Brain pericyte (primary cell): Measurements from ENCODE around the gene NEK2.
"Not testable (repeated sequence)": the region's sequence is repeated elsewhere in the genome, so short reads cannot be mapped to it uniquely, and the experiment has no call there.

Source experiments
- DNase-seq: peaks from one replicate; pipeline ENCODE4 v3.0.0-alpha.2; 2012; ENCODE audit warnings: low read depth, low spot score

The NEK2 gene

DNA sequence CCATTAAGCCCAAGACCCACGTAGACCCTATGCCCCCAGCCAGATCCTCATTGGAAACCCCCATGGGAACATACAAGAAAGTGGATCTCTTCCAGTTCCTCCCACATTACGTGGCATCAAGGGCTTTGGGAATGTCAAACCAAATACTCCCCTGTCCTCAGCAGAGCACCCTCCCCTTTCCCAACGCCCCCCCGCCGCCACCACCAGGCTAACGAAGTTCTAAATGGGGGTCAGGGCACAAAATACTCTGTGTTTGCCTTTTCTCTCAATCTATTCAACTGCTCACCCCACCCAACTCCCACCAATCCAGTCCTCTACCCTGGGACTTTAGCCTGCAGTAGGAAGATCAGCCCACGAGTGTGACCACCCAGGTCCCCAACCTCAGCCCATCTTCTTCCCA lies 24.5 kb downstream of the NEK2 start:
- no peak for DNase-seq

GRCh38 chr1:211648980-211649934 lies 26.2 kb downstream of the NEK2 start:
- DNase-seq: no peak

DNA sequence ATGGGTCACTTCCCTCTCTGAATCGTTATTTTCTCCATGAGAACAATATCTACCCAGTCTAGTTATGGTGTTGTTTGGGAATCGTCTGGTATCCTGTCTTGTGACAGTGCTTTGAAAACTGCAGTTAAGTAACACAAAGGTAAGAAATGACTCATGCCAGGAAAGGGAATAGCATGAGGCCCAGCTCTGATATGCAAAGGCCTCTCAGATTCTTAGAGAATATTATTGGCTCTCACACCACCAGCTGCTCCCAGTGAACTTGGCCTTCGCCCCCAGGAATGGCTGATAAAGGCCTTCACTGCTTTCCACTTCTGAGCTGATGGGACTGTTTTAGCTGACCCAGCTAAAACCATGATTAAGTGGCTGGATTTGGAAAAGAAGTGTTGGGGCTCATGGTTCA lies 27.1 kb downstream of the NEK2 start:
- no peak for DNase-seq

GRCh38 chr1:211647711-211648121 lies 27.7 kb downstream of the NEK2 start:
- DNase-seq: no peak

- DNase-seq: no peak
Observed at GRCh38 chr1:211646566-211646965, 28.9 kb downstream of the NEK2 start.

- DNase-seq: not testable (repeated sequence)
Observed at GRCh38 chr1:211645601-211646000, 29.8 kb downstream of the NEK2 start.

GRCh38 chr1:211644653-211645052 lies 30.8 kb downstream of the NEK2 start:
- DNase-seq: no peak

GRCh38 chr1:211643324-211644212 lies 31.9 kb downstream of the NEK2 start:
- DNase-seq: no peak

DNA sequence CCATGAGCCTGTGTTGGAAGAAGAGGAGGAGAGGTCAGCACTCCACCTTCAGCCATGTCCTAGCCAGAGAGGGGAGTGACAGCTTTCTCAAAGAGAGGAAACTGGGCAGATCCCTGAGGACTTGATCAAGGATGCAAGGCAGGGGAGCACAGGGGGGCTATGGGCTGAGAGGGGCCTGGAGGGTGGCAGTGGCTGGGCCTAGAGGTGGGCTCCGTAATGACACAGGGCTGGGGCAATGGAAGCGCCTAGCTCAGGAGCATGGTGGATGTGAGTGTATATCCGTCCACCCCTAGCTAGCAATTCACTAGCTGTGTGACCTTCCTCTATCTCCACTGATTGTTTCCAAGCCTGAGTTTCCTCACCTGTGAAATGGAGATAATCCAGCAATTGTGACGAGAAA lies 32.6 kb downstream of the NEK2 start:
- DNase-seq: no peak

- no peak for DNase-seq
Observed at GRCh38 chr1:211641942-211642341, 33.5 kb downstream of the NEK2 start.

GRCh38 chr1:211641044-211641800 lies 34.2 kb downstream of the NEK2 start:
- DNase-seq: no peak

GRCh38 chr1:211640301-211640630 lies 35.2 kb downstream of the NEK2 start:
- DNase-seq: no peak

GRCh38 chr1:211639475-211640300 lies 35.7 kb downstream of the NEK2 start:
- peak; percentile 77 for DNase-seq

DNA sequence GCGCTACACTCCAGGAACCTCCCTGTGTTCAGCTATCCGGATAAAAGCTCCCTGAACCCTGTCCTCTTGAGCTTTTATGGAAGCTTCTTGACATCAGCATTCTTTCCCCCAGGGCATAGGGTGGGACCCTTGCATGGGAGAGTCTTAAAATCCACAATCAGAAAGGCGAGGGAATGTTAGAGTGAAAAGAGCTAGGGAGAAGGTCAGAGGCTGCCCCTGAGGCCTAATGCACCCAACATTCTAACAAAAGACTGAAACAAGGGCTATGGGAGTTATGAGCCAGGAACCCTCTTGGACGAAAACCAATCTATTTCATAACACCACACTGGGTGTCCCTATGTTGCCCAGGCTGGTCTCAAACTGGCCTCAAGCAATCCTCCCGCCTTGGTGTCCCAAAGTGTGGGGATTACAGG lies 36.7 kb downstream of the NEK2 start:
- no peak for DNase-seq

DNA sequence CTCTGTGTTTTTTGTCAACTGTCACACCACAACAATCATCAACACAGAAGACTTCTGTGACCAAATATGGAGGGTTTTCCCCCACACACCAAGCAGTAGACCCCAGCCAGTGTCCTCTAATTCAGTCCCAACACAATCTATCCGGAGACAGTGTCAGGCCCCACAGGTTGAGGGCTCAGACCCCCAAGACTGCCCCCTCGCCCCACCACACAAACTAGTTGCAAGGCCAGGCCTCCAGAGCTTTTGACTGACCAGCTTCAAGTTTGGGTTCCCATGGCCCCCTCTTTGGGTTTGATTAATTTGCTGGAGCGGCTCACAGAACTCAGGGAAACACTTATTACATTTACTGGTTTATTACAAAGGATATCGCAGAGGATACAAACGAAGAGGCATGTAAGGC lies 37.2 kb downstream of the NEK2 start:
- no peak for DNase-seq

- DNase-seq: no peak
Observed at GRCh38 chr1:211637066-211637465, 38.4 kb downstream of the NEK2 start.

DNA sequence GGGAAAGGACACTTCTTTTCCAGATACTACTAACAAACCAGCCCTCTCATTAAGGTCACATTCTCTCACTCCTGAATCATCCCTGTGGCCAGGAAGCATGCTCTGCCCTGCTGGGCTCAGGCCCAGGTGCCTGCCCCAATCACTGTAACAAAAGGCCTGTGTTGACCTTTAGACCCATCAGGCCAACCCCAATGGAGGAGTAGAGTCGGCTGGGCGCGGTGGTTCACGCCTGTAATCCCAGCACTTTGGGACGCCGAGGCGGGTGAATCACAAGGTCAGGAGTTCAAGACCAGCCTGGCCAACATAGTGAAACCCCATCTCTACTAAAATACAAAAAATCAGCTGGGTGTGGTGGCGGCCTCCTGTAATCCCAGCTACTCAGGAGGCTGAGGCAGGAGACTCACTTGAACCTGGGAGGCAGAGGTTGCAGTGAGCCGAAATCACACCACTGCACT lies 38.8 kb downstream of the NEK2 start:
- DNase-seq: not testable (repeated sequence)

- DNase-seq: no peak
Observed at GRCh38 chr1:211635597-211636205, 39.7 kb downstream of the NEK2 start.

DNA sequence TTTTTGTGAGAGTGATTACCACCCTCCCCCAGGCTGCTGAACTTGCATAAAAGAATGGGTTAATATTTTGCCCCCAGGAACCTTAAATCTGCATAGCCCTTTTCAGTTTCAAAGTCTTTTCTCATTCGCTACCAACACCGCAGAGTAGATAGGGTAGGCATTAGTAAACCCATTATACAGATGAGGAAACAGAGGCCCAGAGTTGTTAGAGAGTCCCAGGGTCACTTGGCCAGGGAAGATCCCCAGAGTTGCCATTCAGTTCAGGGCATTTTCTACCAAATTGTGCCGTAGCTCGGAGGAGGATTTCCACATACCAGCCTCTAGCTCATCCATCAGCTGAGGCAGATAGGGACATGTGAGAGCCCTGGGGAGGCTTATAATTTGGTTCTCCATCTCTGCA lies 40.5 kb downstream of the NEK2 start:
- no peak for DNase-seq

GRCh38 chr1:211634461-211634860 lies 41.0 kb downstream of the NEK2 start:
- no peak for DNase-seq

GRCh38 chr1:211633524-211633846 lies 41.9 kb downstream of the NEK2 start:
- no peak for DNase-seq
